Spinal cord (tissue), 10 donors: ENCODE results near the gene KLRC1. TPM values are rescaled to one million over a fixed set of nuclear protein-coding genes. Genes with fewer than 3 reads are reported as not detected.
"Not testable (repeated sequence)": the region's sequence is repeated elsewhere in the genome, so short reads cannot be mapped to it uniquely, and the experiment has no call there.

Experiments used
- DNase-seq, 6 donors: peaks; one replicate each; pipeline versions ENCODE4 v3.0.0 to v3.0.0-alpha.2; 2013 to 2015; ENCODE audit warnings: low spot score in 6 of 6, low read depth in 4 of 6
- H3K27ac ChIP-seq: one replicate; pipeline ENCODE4 v1.5.1; 2013; ENCODE audit warnings: low read depth, low read length, control low read depth
- H3K27me3 ChIP-seq: one replicate; pipeline ENCODE4 v1.6.1; 2013; ENCODE audit warnings: low read length; ENCODE audit not compliant: control insufficient read depth, insufficient read depth
- H3K36me3 ChIP-seq: one replicate; pipeline ENCODE4 v1.6.1; 2013; ENCODE audit warnings: low read length; ENCODE audit not compliant: control insufficient read depth, insufficient read depth
- H3K4me1 ChIP-seq: one replicate; pipeline ENCODE4 v1.6.1; 2013; ENCODE audit warnings: low read length; ENCODE audit not compliant: control insufficient read depth, insufficient read depth
- H3K4me3 ChIP-seq: one replicate; pipeline ENCODE4 v1.5.1; 2013; ENCODE audit warnings: low read depth, low read length, control low read depth
- H3K9me3 ChIP-seq: one replicate; pipeline ENCODE4 v1.6.1; 2013; ENCODE audit warnings: low read length; ENCODE audit not compliant: control insufficient read depth, insufficient read depth
- WGBS: methylation state at CpG from one replicate; pipeline ENCODE4 v1.1.5; 2013; ENCODE audit warnings: missing lambda C conversion rate; ENCODE audit not compliant: insufficient coverage; 5-methylcytosine and 5-hydroxymethylcytosine counted together
- polyA plus RNA-seq, 2 donors: library from polyadenylated mRNA; unstranded; fragments of 120-200 nt; gene quantifications; one replicate each; pipeline ENCODE4 v1.2.1, GENCODE V29; 2013; ENCODE audit not compliant: insufficient read length in 2 of 2
- total RNA-seq, 2 donors: library from RNA; depleted of rRNA in 1 of 2; stranded (reverse); fragments of 120-200 nt in 1 of 2; fragments of >200 nt in 1 of 2; gene quantifications; one replicate each; pipeline versions ENCODE4 v1.2.3 to v1.2.4, GENCODE V29; 2013 to 2014
- donor health status: healthy.

The KLRC1 gene
- total and polyA plus RNA-seq, 4 donors = 0.99 to 1.9 (median 1.6) TPM; not detected in 1

DNA sequence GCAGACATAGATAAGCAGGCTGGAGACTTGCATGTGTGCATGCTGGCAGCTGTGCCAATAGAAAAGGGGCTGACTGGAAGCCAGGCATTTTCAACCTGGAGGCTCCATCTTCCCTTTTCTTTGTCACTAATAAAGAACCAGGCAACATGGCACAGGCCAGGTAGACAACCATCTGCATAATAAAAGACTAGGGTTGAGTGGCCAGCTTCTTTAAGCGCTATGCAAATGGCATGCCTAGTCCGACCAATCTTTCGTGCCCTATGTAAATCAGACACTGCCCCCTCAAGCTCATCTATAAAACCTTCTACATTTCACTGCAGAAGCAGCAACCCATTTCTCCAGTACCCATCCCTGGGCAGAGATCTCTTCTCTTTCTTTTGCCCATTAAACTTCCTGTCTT is 4.6 kb upstream of the KLRC1 start:
- Histone ChIP-seq H3K4me3 (no peak overlapping the region), H3K36me3 (no peaks in the 10 kb centered on the region), H3K9me3 (peaks cover 3% of the 10 kb centered on the region), H3K27ac (no peak overlapping the region), H3K4me1 (no peaks in the 10 kb centered on the region), H3K27me3 (no peaks in the 10 kb centered on the region)
- no peak for DNase-seq
- 75% methylated on average over 3 of the region's 3 CpGs for WGBS

DNA sequence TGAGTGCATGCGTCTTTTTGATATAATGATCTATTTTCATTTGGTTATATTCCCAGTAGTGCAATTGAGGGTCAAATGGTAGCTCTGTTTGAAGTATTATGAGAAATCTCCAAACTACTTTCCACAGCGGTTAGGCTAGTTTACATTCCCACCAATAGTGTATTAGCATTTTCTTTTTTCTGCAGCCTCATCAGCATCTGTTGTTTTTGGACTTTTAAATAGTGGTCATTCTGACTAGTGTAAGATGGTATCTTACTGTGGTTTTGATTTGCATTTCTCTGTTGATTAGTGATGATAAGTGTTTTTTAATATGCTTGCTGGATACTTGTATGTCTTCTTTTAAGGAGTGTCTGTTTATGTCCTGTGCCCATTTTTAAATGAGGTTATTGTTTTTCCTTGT is 3.7 kb upstream of the KLRC1 start:
- Histone ChIP-seq H3K4me1 (no peaks in the 10 kb centered on the region), H3K4me3 (no peak overlapping the region), H3K27ac (no peak overlapping the region), H3K9me3 (peaks cover 3% of the 10 kb centered on the region), H3K36me3 (no peaks in the 10 kb centered on the region), H3K27me3 (no peaks in the 10 kb centered on the region)
- WGBS = no CpG with 5 or more reads among the region's 2 CpGs
- no peak for DNase-seq

GRCh38 chr12:10455766-10456165 is 2.6 kb upstream of the KLRC1 start:
- no peaks in the 10 kb centered on the region for H3K4me1 ChIP-seq
- no peak overlapping the region for H3K4me3 ChIP-seq
- no CpG with 5 or more reads among the region's 1 CpG for WGBS
- no peaks in the 10 kb centered on the region for H3K36me3 ChIP-seq
- no peak for DNase-seq
- H3K27ac ChIP-seq = no peak overlapping the region
- peaks cover 3% of the 10 kb centered on the region for H3K9me3 ChIP-seq
- no peaks in the 10 kb centered on the region for H3K27me3 ChIP-seq

- WGBS = 79% methylated on average over 1 of the region's 1 CpG
- no peak for DNase-seq
- Histone ChIP-seq H3K36me3 (no peaks in the 10 kb centered on the region), H3K9me3 (peaks cover 3% of the 10 kb centered on the region), H3K27me3 (no peaks in the 10 kb centered on the region), H3K4me3 (no peak overlapping the region), H3K4me1 (no peaks in the 10 kb centered on the region), H3K27ac (no peak overlapping the region)
Measured at GRCh38 chr12:10454531-10454930, 1.4 kb upstream of the KLRC1 start.

DNA sequence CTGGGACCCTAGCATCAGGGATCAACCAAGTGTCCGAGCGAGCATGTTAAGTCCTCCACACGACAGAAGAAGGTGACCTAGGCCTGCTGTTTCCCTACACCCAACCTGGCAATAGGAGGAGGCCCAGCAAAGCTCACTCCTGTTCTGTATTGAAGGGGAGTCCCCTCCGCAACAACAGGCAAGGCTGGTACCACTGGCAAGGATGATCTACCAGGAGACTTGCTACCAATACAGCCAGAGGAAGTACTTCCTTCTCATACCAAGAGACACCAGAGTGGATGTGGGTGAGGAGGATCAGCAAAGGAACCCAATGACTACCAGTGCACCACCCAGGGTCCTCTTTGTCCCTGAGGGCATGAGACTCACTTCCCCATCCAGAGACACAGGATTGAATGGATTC is 4.9 kb downstream of the KLRC1 start:
- H3K36me3 ChIP-seq = no peaks in the 10 kb centered on the region
- no peak for DNase-seq
- no peaks in the 10 kb centered on the region for H3K27me3 ChIP-seq
- H3K4me3 ChIP-seq = no peak overlapping the region
- no peaks in the 10 kb centered on the region for H3K9me3 ChIP-seq
- WGBS = no CpG with 5 or more reads among the region's 4 CpGs
- H3K4me1 ChIP-seq = no peaks in the 10 kb centered on the region
- H3K27ac ChIP-seq = no peak overlapping the region

- H3K4me3 ChIP-seq, H3K4me1 ChIP-seq, H3K9me3 ChIP-seq, H3K36me3 ChIP-seq, DNase-seq, H3K27me3 ChIP-seq, H3K27ac ChIP-seq: not testable (repeated sequence)
- WGBS = 80% methylated on average over 1 of the region's 5 CpGs
Measured at GRCh38 chr12:10446052-10446451, 7.1 kb downstream of the KLRC1 start.

DNA sequence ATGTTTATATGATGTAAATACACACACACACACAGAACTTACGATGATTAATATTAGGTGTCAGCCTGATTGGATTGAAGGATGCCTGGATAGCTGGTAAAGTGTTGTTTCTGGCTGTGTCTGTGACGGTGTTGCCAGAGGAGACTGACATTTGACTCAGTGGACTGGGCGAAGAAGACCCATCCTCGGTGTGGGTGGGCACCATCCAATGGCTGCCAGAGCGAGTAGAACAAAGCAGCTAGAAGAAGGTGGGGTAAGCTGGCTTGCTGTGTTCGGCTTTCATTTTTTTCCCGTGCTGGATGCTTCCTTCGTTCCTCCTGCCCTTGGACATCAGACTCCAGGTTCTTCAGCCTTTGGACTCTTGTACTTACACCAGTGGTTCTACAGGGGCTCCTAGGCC is 12.0 kb downstream of the KLRC1 start:
- H3K4me1 ChIP-seq, H3K27ac ChIP-seq, H3K4me3 ChIP-seq, H3K36me3 ChIP-seq, DNase-seq, H3K9me3 ChIP-seq, H3K27me3 ChIP-seq: not testable (repeated sequence)
- 94% methylated on average over 6 of the region's 8 CpGs for WGBS

- not testable (repeated sequence) for H3K27ac ChIP-seq, H3K4me1 ChIP-seq, H3K36me3 ChIP-seq, H3K9me3 ChIP-seq, H3K27me3 ChIP-seq, H3K4me3 ChIP-seq, DNase-seq
- no CpG with 5 or more reads among the region's 2 CpGs for WGBS
Measured at GRCh38 chr12:10439608-10440274, 13.4 kb downstream of the KLRC1 start.

DNA sequence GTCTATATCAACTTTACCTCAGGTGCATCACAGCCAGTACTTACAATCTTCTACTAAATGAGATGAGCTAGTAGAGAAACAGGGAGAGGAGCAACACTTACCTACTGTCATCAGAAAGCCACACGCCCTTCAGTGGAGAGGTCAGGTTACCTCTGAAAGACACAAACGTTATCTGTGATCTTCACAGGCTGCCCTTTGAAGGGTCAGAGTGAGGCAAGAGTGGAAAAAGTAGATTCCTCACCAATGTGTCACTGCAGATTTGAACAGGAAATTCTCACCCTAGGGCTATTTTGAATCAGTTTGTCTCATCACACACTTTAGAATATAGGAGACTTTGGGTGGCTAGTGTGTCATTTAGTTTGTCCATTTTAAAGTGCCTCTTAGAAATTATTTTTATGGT is 15.6 kb downstream of the KLRC1 start:
- H3K27ac ChIP-seq, H3K4me1 ChIP-seq, DNase-seq, H3K36me3 ChIP-seq, H3K27me3 ChIP-seq, H3K4me3 ChIP-seq, H3K9me3 ChIP-seq: not testable (repeated sequence)
- WGBS = no CpG with 5 or more reads among the region's 2 CpGs

- H3K36me3 ChIP-seq, H3K4me1 ChIP-seq, H3K9me3 ChIP-seq, H3K27me3 ChIP-seq: not testable (repeated sequence)
- H3K27ac ChIP-seq = peak within 1 kb of the TSS; percentile 15
- DNase-seq = peak in 5 of 6 donors; percentile 2 to 55 (median 18)
- H3K4me3 ChIP-seq = peak within 1 kb of the TSS; percentile 14
- whole genome bisulfite sequencing = no CpG with 5 or more reads among the region's 3 CpGs
Measured at GRCh38 chr12:10435816-10436215, 17.4 kb downstream of the KLRC1 start, which contains the start of gene KLRC2. KLRC2 (minus strand) TSS chr12:10436010; CDS start chr12:10435986, 24 bp downstream.
